HG03439 (cell line): ENCODE measurements around the gene DHX57.
"Not testable (repeated sequence)": the region's sequence is repeated elsewhere in the genome, so short reads cannot be mapped to it uniquely, and the experiment has no call there.

Source experiments
- ATAC-seq: cut with Tn5 transposase; IDR thresholded peaks from one replicate; pipeline ENCODE4 v1.9.1; 2021; ENCODE audit warnings: mild to moderate bottlenecking, moderate library complexity; ENCODE audit not compliant: unreplicated experiment

The DHX57 gene

GRCh38 chr2:38797953-38798352 lies 77.8 kb downstream of the DHX57 start:
- no peak for ATAC-seq

GRCh38 chr2:38797250-38797676 lies 78.5 kb downstream of the DHX57 start:
- no peak for ATAC-seq

- not testable (repeated sequence) for ATAC-seq
Observed at GRCh38 chr2:38795016-38795415, 80.7 kb downstream of the DHX57 start.

- no peak for ATAC-seq
Observed at GRCh38 chr2:38794235-38794946, 81.3 kb downstream of the DHX57 start.

- no peak for ATAC-seq
Observed at GRCh38 chr2:38793511-38793910, 82.2 kb downstream of the DHX57 start.

- ATAC-seq, result no peak
Observed at GRCh38 chr2:38792751-38793150, 83.0 kb downstream of the DHX57 start.

- ATAC-seq, result not testable (repeated sequence)
Observed at GRCh38 chr2:38792321-38792720, 83.4 kb downstream of the DHX57 start.

- ATAC-seq, result no peak
Observed at GRCh38 chr2:38791744-38792143, 84.0 kb downstream of the DHX57 start.

GRCh38 chr2:38789691-38790090 lies 86.0 kb downstream of the DHX57 start:
- no peak for ATAC-seq

GRCh38 chr2:38788306-38788705 lies 87.4 kb downstream of the DHX57 start:
- ATAC-seq, result no peak

GRCh38 chr2:38783586-38783985 lies 92.1 kb downstream of the DHX57 start:
- no peak for ATAC-seq

- ATAC-seq, result no peak
Observed at GRCh38 chr2:38778687-38779082, 97.0 kb downstream of the DHX57 start.

- ATAC-seq, result no peak
Observed at GRCh38 chr2:38776531-38776930, 99.2 kb downstream of the DHX57 start.

GRCh38 chr2:38775921-38776225 lies 99.9 kb downstream of the DHX57 start:
- ATAC-seq, result no peak

GRCh38 chr2:38775097-38775920 lies 100.4 kb downstream of the DHX57 start:
- ATAC-seq, result no peak

- ATAC-seq, result no peak
Observed at GRCh38 chr2:38771632-38772031, 104.1 kb downstream of the DHX57 start.

GRCh38 chr2:38765551-38765950 lies 110.2 kb downstream of the DHX57 start:
- ATAC-seq, result no peak

GRCh38 chr2:38765149-38765548 lies 110.6 kb downstream of the DHX57 start:
- ATAC-seq, result no peak

- no peak for ATAC-seq
Observed at GRCh38 chr2:38763728-38764127, 112.0 kb downstream of the DHX57 start.

GRCh38 chr2:38763228-38763627 lies 112.5 kb downstream of the DHX57 start:
- ATAC-seq, result no peak

GRCh38 chr2:38755891-38756290 lies 119.8 kb downstream of the DHX57 start:
- not testable (repeated sequence) for ATAC-seq

- ATAC-seq, result no peak
Observed at GRCh38 chr2:38754506-38754905, 121.2 kb downstream of the DHX57 start.
